ENCODE measurements around the gene MXD3. TPM values are rescaled to one million over a fixed set of nuclear protein-coding genes. Genes with fewer than 3 reads are reported as not detected.

The MXD3 gene
- total and polyA plus RNA-seq, 2 of the 4 experiments (the other 2 are of a cell fraction): 7.3 to 12.9 TPM

- Histone ChIP-seq H3K14ac (replicated peaks; ENCODE audit: low read depth, low read length) (no peak overlapping the region), H3K56ac (ENCODE audit: extremely low read depth, insufficient read depth, low read length) (no peak overlapping the region), H3K18ac (ENCODE audit: low read depth, low read length) (no peak overlapping the region), H3K9me1 (ENCODE audit: insufficient read depth, low read length) (peaks cover 6% of the 10 kb centered on the region; the same call in 1 of the 2 replicates), H3K36me3 (ENCODE audit: control insufficient read depth, insufficient read depth, low read length) (no peaks in the 10 kb centered on the region), H2AFZ (replicated peaks; ENCODE audit: low read length, poor library complexity) (no peak overlapping the region), H2AK5ac (ENCODE audit: low read depth, low read length) (no peak overlapping the region), H2BK20ac (ENCODE audit: low read depth, low read length) (no peak overlapping the region), H3K4me2 (ENCODE audit: low read depth, low read length) (no peak overlapping the region), H3K4me3 (ENCODE audit: insufficient read depth, low read depth, low read length) (no peak overlapping the region), H3K27me3 (ENCODE audit: control insufficient read depth, insufficient read depth, low read length) (no peaks in the 10 kb centered on the region), H4K8ac (ENCODE audit: low read depth in 2 of 2, low read length in 2 of 2) (no peak overlapping the region), H2BK120ac (ENCODE audit: low read depth, low read length) (no peak overlapping the region), H3K4me1 (ENCODE audit: control insufficient read depth, insufficient read depth, low read length) (peaks cover 4% of the 10 kb centered on the region; the same call in 1 of the 2 replicates), H3K27ac (ENCODE audit: insufficient read depth, low read length) (no peak overlapping the region), H2AK9ac (replicated peaks; ENCODE audit: low read depth, low read length, poor library complexity) (no peak overlapping the region), H3K9ac (ENCODE audit: low read depth, low read length) (no peak overlapping the region), H4K91ac (ENCODE audit: insufficient read depth, low read depth, low read length) (no peak overlapping the region), H3K4ac (ENCODE audit: low read depth, low read length) (no peak overlapping the region), H3K79me1 (ENCODE audit: low read depth in 1 of 2, low read length in 2 of 2) (peaks cover 4 to 25% of the 10 kb centered on the region in 2 experiments; a peak in 3 of 4 replicates), H4K20me1 (ENCODE audit: insufficient read depth, low read length) (peaks cover 22% of the 10 kb centered on the region), H2BK15ac (ENCODE audit: low read depth, low read length) (no peak overlapping the region), H3K9me3 (ENCODE audit: control insufficient read depth, insufficient read depth, low read length) (no peaks in the 10 kb centered on the region), H3K23ac (ENCODE audit: low read depth, low read length) (no peak overlapping the region), H2BK5ac (ENCODE audit: low read depth, low read length, poor library complexity, severe bottlenecking) (no peak overlapping the region), H4K5ac (ENCODE audit: low read depth, low read length) (no peak overlapping the region)
- in situ Hi-C loops (cut with MboI; ENCODE audit: low sequenced_read_pairs): no loop called here
- ChIA-PET POLR2A (ENCODE audit: unreplicated experiment) (no interaction called here), CTCF (interaction anchor here (0.6 kb wide), 1 partner anchor 202 kb away, joined by 4 read pairs; no protein-coding TSS in a partner anchor)
- ATAC-seq (ENCODE audit: low read depth) (no peak), DNase-seq (no peak)
- TF ChIP-seq MAFK (IDR thresholded peaks at IDR 0.05; ENCODE audit: low read depth, low read length) (no peak), NFE2L2 (IDR thresholded peaks at IDR 0.05; ENCODE audit: low read depth, low read length) (no peak), CHD1 (IDR thresholded peaks at IDR 0.05; ENCODE audit: low read depth, low read length) (no peak), USF2 (IDR thresholded peaks at IDR 0.05; ENCODE audit: low read depth, low read length) (no peak), RAD21 (IDR thresholded peaks at IDR 0.05; ENCODE audit: low read length) (no peak), CTCF (conservative IDR thresholded peaks at IDR 0.05; ENCODE audit: low read depth, low read length) (no peak), FOS (IDR thresholded peaks at IDR 0.05; ENCODE audit: low read depth, low read length) (no peak), MXI1 (IDR thresholded peaks at IDR 0.05; ENCODE audit: borderline replicate concordance, low read depth, low read length) (no peak), ELK1 (IDR thresholded peaks at IDR 0.05; ENCODE audit: borderline replicate concordance, low read depth, low read length) (no peak), BHLHE40 (IDR thresholded peaks at IDR 0.05; ENCODE audit: low read depth, low read length) (no peak), MAZ (IDR thresholded peaks at IDR 0.05; ENCODE audit: borderline replicate concordance, low read depth, low read length) (no peak), POLR2A (IDR thresholded peaks at IDR 0.05; ENCODE audit: low read depth, low read length) (no peak)
- dilution Hi-C loops (cut with HindIII; ENCODE audit: low sequenced_read_pairs, unreplicated experiment): no loop called here
- intact Hi-C loops (cut with micrococcal nuclease): no loop called here
- no CpG with 5 or more reads among the region's 3 CpGs for WGBS, 2 experiments (ENCODE audit: extremely low coverage in 2 of 2, insufficient read length in 1 of 2)
- no TSS peak for BruUV-seq (replicated peaks)
Observed at GRCh38 chr5:177316005-177316404, 4.3 kb upstream of the MXD3 start.
